Posterior cingulate gyrus (tissue), 11 donors: Measurements from ENCODE around the gene CELF6.
A peak's percentile ranks its signal among the peaks of the same experiment; 100 is the strongest.

Source experiments
- DNase-seq, 10 donors: peaks; one replicate each; pipeline versions ENCODE4 v3.0.0 to v3.0.0-alpha.2; 2020 to 2021; ENCODE audit warnings: mixed read lengths in 3 of 10
- intact Hi-C: fragments of 100-400 bp; cut with DNase I; formaldehyde crosslinking; loops from one replicate; pipeline ENCODE4 v1.15.1; 2023

Gene CELF6

DNA sequence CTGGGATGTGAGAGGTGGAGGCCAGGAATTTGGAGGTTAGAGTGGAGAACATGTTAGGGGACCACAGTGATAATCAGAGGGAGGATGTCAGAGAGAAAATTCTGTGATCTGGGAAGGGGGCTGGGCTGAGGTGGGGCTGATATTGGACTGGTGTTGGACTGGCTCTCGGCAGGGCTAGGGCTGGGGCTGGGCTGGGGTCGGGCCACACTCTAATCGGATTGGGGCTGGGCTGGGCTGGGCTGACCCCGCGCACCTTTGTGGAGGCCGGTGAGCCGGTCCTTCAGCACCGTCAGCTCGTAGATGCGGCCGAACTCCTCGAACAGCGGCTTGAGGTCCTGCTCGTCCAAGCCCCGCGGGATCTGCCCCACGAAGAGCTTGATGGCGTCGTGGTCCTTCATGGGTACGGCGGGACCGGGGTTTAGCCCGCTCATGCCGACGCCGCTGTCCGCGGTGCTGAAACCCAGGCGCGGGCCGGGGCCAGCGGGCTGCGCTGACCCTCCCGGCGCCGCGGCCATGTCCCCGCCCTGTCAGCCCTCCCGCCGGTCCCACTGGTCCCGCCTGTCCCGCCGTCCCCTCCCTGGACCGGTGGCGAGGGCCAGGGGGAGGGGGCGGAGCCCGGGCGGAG lies 485 bp downstream of the CELF6 start:
- intact Hi-C loops: no loop called here
- DNase-seq: peak in 9 of 10 donors; percentile 22 to 91 (median 46)

DNA sequence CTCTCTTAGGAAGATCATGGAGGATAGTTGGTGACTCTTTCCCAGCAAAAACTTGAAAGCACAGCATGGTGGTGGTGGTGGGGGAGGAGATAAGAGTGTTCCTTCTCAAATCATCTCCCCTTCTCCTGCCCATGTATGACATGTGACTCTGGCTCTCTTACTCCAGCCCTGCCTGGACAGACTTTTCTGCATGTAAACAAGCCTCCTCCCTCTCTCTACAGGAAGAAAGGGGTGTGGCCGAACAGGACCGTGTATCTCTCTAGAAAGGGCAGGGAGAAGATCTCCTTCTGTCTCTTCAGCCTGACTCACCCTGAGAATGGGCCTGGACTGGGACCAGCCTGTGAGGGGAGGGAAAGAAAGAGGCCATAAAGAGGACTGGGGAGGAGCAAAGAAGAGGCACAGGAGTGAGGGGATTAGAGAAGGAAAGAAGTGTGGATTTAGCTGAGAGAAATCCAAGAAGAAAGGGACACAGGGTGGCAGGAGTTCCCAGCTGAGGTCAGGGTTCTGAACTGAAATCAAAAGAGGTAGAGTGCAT lies 1.5 kb downstream of the CELF6 start:
- intact Hi-C loops: no loop called here
- DNase-seq: no peak

DNA sequence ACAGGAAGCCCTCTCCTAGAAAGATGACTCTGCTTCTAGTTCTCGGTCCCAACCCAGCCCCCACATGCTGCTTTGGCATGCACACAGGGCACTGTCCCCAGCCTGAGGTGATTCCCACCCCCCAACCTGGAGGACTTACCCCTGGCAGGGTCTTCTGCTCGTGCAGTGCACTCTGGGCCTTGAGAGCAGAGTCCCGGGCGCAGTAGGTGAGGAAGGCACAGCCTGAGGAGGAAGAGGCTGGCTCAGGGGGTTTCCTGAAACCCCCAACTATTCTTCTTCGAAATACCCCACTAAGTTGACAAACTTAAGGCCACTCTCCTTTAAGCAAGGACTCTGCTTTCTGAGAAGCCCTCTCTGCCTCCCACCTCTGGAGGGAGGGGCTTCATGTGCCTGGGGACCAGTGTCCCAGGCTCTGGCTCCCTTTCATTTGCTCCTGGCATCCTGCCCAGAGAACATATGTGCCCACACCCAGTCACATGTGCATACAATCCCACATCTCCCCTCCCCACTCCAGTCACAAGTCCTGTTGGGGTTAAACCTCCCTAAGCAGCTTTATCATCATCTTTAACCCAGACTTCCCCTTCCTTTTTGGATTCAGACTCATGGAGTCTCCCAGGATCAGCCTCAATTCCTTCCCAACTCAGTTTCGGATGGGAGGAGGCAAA lies 4.1 kb downstream of the CELF6 start:
- intact Hi-C loops: no loop called here
- peak in 1 of 10 donors; percentile 64 for DNase-seq

DNA sequence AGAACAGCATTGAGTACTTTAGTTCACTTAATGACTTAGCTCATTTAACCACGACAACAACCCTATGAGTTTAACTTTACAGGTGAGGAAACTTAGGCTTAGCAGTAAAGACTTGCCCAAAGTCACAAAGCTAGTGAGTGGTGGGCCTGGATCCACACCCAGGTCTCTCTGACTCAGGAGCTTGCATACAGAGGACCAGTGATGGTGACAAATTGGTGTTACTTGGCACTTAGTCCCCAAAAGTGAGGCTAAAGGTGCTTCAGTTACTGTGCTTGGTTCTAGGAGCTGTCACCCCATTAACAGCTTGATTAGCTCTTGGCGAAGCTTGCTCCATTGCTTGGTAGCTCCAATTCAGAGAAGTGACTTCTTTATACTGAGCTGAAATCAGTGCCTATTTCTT lies 6.1 kb downstream of the CELF6 start:
- no peak for DNase-seq
- intact Hi-C loops: no loop called here

DNA sequence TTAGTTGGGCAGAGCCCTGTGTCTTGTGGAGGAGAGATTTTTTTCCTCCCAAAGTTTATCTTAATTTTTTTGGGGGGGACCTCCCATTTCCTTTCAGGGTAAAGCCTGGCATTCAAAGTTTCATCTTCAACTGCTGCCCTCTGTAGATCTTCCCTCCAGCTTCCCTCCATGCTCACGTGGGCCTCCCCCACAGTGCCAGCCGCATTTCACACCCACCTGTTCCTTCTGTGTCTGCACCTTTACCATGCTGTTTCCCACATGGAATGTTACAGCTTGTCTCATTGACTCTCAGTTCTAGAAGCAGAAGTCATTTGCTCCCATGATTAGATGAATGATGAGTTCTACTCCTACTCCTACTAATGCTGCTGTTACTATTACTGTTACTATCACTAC lies 6.5 kb downstream of the CELF6 start:
- intact Hi-C loops: no loop called here

DNA sequence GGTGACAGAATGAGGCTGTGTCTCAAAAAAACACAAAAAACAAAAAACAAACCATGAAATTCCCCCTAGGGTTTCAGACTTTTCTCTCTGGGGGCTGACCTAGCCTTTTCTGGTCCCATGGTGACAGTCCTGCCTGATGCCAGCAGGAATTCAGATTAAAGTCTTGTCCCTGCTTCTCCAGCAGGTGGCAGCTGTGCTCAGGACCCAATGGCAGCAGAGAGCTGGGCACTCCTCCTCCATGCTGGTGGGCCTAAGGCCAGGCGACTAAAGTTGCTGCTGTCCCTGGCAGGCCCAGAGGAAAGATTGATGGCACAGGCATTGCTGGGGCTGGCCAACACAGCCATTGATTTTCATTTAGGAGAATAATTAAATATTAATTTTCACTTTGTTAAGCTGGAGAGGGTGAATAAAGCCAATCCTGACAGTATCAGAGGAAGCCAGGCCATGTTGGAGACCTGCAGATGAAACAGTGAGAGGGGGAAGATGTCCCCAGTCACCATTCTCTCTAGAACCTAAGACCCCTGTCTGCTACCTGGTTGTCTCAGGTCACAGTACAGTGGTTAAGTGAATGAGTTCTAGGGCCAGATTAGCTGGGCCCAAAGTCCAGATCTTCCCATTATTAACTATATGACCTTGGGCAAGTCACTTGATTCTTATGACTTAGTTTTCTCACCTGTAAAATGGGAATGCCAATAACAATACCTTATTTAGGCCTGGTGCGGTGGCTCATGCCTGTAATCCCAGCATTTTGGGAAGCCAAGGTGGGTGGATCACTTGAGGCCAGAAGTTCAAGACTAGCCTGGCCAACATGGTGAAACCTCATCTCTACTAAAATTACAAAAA lies 7.1 kb downstream of the CELF6 start:
- intact Hi-C loops: no loop called here
- DNase-seq: peak; percentile 38 to 94 (median 67)

More for the DNA sequence above, 6.5 kb downstream of the CELF6 start:
- peak in 1 of 10 donors; percentile 59 for DNase-seq

DNA sequence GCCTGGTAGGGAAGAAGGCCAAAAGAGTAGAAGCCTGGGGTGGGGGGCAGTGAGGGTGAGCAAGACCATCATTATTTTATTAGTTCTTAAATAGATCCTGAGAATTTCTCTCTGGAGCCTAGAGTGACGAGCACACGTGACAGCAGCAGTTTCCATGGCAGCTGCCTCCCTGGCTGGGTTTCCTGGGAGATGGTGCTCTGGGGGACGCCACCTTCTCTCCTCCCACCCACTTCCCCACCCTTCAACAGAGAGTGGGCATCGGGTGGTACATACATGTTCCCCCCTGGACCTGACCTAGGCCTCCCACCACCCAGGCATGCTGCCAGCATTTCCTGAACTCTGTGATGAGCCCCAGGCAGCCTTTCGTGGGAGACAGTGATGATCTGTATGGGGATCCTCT lies 12.9 kb downstream of the CELF6 start:
- intact Hi-C loops: no loop called here
- DNase-seq: peak in 4 of 10 donors; percentile 11 to 82 (median 55)

DNA sequence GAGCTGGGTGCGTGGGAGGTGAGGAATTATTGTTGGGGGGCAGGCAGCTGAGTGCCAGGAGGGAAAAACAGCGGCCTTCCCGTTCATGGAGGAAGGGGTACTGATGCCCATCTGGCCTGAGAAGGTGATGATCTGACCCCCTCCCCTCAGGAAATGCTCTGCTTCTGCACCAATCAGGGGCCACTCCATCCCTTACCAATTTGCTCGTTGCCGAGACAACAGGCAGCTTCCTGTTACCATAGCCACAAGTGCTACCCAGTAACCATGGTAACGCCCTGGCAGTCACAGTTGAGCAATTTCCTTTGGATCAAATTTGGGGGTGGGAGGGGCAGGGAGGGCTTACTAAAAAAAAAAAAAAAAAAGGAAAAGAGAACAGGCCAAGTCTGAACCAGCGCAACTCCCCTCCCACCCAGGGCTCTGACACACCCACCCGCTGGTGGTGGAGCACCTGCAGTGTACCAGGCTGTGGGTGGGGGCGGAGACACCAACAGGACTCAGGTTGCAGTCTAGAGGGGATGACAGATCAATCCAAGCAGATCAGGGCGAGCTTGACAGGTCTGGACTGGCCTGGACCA lies 13.7 kb downstream of the CELF6 start:
- intact Hi-C loops: no loop called here
- peak; percentile 29 to 93 (median 70) for DNase-seq

DNA sequence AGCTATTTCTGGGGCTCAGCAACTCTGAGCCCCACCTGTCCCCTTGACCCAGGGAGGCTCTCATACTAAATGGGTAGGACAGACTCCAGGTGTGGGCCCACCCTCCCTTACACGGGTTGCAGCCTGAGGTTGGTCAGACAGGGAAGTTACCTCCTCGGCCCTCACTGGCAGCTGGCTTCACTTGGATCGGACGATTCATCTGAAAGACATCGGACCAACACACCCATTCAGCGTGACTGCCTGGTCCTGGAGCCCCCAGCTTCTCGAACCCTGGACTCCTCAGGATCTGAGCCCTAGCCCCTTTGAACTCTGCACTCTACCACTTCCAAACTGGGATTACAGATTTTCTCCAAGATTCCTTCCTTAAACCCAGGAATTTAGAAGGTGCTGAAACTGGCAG lies 15.4 kb downstream of the CELF6 start:
- intact Hi-C loops: no loop called here
- peak in 1 of 10 donors; percentile 53 for DNase-seq

DNA sequence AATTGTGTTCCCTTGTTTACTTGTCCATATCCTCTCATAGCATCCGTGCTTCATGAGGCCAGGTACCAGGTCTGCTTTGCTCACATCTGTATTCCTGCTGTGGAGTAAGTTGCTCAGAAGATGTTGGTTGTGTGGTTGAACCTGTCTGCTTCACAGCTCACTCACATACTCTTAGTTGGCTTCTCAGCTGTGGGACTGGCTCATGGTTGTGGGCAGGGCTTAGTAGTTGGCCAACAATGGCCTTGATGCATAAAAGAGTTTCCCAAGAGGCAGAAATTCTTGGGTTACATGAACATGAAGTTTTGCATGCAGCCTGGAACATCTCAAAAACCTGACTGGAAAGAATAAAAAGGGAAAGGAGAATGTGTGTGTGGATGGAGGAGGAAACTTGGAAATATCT lies 17.0 kb downstream of the CELF6 start:
- intact Hi-C loops: no loop called here

DNA sequence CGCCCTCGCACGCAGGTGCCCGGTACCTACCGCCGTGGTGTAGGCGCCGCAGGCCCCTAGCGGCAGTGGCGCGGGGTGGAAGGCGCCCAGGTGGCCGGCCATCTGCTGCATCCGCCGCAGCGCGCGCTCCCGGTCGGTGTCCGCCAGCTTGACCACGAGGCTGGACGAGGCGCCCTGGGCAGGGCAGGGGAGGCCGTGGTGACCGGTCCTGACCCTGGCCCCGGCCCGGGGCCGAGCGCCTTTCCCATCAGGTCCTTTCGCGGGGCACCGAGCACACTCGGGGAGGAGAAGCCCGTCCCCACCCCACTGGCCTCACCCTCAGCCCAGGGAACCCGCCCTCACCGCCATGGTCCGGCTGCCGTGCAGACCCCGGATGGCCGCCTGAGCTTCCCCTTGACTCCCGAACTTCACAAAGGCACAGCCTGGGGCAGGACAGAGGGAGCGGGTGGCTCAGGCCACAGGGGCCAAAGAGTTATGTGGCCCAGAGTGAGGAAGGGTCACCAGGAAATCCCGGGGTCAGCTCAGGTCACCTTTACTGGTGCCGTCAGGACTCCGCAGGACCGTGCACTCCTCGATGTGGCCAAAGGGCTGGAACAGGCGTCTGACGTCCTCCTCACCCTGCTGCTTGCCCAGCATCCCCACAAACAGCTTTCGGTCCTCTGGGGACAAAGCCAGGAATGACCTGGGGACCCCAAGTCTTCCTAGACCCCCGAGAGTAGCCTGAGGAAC lies 30.2 kb downstream of the CELF6 start:
- intact Hi-C loops: no loop called here
- DNase-seq: peak in 1 of 10 donors; percentile 74

More for the DNA sequence above, 17.0 kb downstream of the CELF6 start:
- DNase-seq: no peak

DNA sequence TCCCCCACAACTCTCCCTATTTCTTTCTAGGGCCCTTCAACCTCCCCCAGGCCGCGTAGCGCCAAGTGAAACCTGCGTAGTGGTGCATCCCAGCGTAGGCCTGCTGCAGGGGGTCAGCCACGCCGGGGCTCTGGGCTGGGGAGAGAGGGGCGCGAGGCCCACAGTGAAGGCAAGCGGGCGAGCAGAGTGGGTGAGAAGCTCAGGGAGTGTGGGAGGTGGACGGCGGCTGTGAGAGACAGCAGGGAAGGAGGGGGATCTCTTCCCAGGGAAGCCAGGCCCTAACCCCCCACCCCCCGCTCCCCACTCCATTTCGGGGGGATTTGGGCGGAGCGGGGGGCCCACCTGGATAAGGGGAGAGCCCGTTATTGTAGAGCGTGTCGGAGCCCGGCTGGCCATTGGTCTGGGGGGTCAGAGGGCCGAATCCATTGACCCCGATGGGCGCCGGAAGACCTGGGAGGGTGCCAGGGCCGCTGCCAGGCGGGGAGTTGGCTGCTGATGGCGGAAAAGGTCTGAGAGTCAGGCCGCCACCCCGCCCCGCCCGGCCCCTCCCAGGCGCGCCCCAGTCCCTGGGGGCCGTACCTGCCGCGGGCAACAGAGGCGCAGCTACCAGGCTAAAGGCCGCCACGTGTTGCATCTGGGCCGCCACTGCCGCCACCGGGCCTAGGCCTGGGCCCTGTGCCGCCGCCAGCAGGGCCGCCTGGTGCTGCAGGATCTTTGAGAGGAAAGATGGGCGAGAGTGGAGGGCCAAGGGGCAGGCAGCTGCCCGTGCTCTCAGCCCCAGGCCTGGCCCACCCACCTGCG lies 31.0 kb downstream of the CELF6 start:
- intact Hi-C loops: no loop called here
- peak in 1 of 10 donors; percentile 67 for DNase-seq

DNA sequence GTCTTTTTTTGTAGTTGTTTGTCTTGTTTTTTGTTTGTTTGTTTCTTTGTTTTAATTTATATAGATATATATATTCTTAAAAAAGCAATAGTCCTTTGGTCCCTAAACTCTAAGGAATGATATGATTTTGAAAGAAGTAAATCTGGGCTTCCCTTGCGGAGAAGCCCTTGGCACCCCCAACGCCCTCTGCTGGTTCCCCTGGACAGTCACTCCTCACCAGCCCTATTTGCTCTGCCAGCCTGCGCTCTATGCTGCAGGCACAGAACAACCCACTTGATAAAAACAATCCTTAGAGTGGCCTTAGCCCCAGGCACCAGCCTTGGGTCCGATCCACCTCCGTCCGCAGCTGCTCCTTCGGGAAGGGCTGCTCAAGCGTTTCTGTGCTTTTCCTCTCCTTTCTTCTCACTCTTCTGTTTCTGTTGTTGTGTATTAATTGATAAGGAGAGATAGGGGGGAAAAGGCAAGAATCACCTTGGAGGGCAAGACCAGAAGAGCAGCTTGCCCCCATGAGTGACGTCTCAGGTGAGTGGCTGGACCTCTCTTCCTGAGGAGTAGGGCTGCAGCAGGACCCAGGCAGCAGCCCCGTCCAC lies 33.9 kb downstream of the CELF6 start:
- DNase-seq: peak in 1 of 10 donors; percentile 60
- intact Hi-C loops: no loop called here

DNA sequence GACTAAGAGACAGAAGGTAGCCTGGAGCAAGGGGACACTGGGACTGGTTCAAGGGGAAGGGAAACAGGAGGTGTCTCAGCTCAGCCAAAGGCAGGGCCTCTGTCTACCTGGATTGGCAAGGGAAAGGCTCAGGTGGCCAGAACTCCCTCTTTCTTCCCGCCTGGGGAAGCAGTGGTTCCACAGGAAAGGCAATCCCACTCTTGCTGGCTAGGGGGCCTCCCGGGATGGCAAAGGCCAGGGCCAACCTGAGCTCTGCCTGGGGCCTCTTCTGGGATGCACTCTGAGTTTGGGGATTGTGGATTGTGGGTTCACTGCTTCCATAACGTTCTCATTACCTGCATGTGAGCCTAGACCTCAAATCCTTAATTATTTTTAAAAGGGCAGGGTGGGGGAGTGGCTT lies 34.6 kb downstream of the CELF6 start:
- intact Hi-C loops: no loop called here

DNA sequence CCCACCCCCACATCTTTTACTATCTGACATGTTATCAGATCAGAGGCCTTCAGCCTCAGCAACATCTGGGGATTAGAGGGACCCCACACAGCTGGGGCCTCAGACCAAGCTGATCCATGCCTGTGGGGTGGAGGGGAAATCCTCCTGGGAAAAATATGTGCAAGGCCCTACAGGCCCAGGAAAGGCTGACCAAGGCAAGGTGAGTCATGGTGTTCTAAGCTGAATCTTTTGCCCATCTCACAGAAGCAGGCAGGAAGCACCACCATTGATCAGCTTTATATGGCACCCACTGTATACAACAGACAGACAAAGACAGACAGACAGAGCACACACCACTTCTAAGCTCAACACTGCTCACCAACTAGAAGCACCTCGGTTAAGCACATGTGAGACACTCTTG lies 35.2 kb downstream of the CELF6 start:
- DNase-seq: no peak
- intact Hi-C loops: no loop called here

More for the DNA sequence above, 34.6 kb downstream of the CELF6 start:
- no peak for DNase-seq

DNA sequence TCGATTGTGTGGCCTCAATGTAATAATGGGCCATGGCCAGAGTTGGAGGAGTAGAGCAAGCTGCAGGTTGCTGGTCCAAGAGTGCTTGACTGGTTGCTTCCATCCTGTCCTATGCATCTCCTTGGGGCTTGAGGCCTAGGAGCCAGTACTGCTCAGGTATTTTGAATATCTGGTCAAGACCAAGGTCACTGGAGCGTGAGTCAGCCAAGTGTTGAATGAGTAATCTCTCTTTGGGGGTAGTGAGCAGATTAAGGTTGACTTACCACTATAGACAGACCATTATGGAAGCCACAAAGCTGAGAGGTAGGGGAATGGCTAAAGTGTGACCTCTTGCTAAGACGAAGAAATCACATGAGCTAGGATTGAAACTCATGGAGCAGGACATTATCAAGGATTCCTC lies 38.2 kb downstream of the CELF6 start:
- intact Hi-C loops: no loop called here
- DNase-seq: no peak

DNA sequence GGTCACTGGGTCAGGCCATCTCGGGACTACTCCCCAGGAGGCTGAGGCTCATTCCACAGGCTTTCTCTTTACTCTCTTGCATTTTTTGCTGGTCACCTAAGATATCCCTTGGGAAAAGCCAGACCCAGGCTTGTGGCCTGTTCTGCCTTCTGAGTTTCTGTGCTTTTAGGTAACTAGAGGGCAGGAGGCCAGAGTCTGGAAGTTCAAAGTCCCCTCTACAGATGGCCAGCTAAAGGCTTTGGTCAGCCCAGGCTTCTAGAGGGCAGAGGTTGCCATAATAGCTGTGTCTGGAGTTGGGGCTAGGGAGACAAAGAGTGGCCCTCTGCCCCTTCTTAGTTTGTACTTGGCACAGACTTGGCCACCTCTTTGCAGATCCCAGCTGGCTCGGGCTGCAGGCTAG lies 39.2 kb downstream of the CELF6 start:
- DNase-seq: no peak
- intact Hi-C loops: no loop called here

DNA sequence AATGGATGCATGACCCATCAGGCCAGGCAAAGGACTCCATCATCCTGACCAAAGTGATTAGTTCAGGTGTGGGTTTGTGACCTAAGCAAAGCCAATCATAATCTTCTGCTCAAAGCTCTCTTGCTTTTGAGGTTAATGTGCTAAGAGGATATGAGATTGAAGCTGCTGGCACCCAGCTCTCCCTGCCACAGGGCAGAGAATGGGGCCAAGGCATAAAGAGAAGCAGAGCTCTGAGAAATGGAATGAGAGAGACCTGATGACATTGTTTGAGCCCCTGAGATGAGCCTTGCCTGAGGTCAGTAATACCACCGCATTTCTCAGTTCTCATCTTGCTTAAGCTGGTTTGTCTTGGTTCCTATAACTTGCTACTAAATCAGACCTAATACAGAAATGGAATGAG lies 41.2 kb downstream of the CELF6 start:
- DNase-seq: no peak
- intact Hi-C loops: loop anchor here (10.0 kb wide), 1 partner anchor 74 kb away; no protein-coding TSS in a partner anchor

DNA sequence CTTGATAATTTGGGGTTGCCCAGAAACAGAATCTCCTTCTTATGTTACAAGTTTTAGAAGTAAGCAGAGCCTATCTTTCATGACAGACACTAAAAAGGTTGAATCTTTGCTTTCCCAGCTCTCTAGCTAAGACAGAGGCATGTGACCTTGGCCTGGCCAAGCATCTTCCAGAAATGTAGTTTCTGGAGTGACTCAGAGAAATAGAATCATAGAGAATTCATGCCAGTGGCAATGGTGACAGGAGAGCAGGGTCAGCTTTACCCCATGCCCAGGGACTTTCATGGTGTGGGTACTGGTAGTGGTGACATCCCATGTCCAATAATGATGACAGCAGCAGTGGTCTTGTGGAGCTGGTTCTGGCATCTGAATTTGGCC lies 43.6 kb downstream of the CELF6 start:
- no peak for DNase-seq
- intact Hi-C loops: loop anchor here (10.0 kb wide), 1 partner anchor 72 kb away; no protein-coding TSS in a partner anchor
